ENCODE data around the gene TUBE1.
"Not testable (repeated sequence)": the region's sequence is repeated elsewhere in the genome, so short reads cannot be mapped to it uniquely, and the experiment has no call there.

Gene TUBE1

GRCh38 chr6:112117554-112117953 lies 30.3 kb upstream of the TUBE1 start:
- TF ChIP-seq, protein P1, sequence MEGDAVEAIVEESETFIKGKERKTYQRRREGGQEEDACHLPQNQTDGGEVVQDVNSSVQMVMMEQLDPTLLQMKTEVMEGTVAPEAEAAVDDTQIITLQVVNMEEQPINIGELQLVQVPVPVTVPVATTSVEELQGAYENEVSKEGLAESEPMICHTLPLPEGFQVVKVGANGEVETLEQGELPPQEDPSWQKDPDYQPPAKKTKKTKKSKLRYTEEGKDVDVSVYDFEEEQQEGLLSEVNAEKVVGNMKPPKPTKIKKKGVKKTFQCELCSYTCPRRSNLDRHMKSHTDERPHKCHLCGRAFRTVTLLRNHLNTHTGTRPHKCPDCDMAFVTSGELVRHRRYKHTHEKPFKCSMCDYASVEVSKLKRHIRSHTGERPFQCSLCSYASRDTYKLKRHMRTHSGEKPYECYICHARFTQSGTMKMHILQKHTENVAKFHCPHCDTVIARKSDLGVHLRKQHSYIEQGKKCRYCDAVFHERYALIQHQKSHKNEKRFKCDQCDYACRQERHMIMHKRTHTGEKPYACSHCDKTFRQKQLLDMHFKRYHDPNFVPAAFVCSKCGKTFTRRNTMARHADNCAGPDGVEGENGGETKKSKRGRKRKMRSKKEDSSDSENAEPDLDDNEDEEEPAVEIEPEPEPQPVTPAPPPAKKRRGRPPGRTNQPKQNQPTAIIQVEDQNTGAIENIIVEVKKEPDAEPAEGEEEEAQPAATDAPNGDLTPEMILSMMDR (IDR thresholded peaks at IDR 0.05; ENCODE audit: control insufficient read depth, extremely low read depth, insufficient read depth), result no peak
- no peak overlapping the region for H3K4me3 ChIP-seq (ENCODE audit: low read depth, low read length)
- no peak for DNase-seq (ENCODE audit: low read depth)

GRCh38 chr6:112116221-112116620 lies 28.9 kb upstream of the TUBE1 start:
- TF ChIP-seq, protein P1 (IDR thresholded peaks at IDR 0.05; ENCODE audit: control insufficient read depth, extremely low read depth, insufficient read depth), result no peak
- no peak for DNase-seq (ENCODE audit: low read depth)
- H3K4me3 ChIP-seq (ENCODE audit: low read depth, low read length), result no peak overlapping the region

DNA sequence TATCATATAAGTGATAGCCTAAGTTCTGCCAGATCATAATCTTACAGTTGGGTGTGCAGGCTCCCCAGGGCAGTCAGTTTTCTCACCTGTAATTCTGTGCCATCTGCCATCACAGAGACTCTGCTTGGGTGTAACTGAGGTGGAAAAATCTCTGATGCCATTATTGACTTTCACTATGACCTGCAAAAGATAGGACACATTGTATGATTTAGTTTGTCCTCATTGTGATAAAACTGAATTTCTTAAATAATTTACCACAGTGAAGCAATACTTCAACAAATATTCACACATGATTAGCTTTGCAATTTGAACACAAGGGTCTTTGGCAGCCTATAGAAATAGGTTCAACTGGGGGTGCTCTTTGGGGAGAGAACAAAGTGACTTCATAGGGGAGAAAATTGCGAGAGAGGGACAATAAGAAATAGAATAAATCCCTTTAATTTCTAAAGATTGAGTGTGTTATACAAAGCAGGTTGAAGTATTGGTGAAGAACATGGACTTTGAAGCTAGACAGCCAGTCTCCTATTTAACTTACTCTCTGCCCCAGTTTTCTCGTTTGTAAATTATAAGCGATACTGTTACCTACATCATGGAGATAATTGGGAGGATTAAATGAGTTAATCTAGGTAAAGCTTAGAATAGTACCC lies 27.4 kb upstream of the TUBE1 start:
- no peak overlapping the region for H3K4me3 ChIP-seq (ENCODE audit: low read depth, low read length)
- no peak for DNase-seq (ENCODE audit: low read depth)
- TF ChIP-seq, protein P1 (IDR thresholded peaks at IDR 0.05; ENCODE audit: control insufficient read depth, extremely low read depth, insufficient read depth), result no peak

- H3K4me3 ChIP-seq (ENCODE audit: low read depth, low read length), result no peak overlapping the region
- TF ChIP-seq, protein P1 (IDR thresholded peaks at IDR 0.05; ENCODE audit: control insufficient read depth, extremely low read depth, insufficient read depth), result no peak
- DNase-seq (ENCODE audit: low read depth), result no peak
Measured at GRCh38 chr6:112113918-112114317, 26.6 kb upstream of the TUBE1 start.

DNA sequence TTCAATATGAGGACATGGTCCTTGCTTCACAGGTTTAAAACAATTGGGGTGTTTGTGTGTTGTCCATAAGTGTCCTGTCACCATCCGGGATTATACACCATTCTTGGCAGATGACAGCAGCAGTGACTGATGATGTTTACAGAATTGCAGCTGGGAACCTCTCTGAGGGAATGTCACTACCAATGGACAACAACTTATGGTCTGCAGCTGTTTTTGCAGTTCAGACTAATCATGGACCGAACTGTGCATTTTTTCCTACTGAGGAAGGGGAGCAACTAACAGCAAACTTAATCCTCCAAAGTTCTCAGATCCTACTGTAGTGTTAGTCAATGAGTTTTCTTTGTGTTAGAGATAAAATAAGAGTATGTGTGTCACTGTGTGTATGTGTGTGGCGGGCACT lies 26.1 kb upstream of the TUBE1 start:
- TF ChIP-seq, protein P1 (IDR thresholded peaks at IDR 0.05; ENCODE audit: control insufficient read depth, extremely low read depth, insufficient read depth), result no peak
- no peak for DNase-seq (ENCODE audit: low read depth)
- H3K4me3 ChIP-seq (ENCODE audit: low read depth, low read length), result no peak overlapping the region

DNA sequence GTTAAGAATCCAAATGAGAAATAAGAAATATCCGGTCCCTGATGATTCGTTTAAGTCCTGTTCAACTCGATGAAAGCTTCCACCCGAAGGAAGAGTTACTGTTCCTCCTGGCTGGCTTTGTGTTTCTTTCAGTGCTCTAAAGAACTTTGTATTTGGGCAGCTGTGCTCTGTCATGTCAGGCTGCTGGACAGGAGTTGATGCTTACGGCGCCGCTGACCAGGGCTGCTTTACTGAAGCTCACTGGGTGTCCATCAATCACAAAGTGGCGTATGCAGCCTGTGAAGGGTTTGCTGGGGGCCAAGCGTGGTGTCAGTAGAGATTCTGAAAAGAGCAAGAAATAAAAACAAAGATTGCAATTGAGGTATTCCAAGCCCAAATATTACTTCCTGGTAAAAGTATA lies 22.0 kb upstream of the TUBE1 start:
- no peak for DNase-seq (ENCODE audit: low read depth)
- TF ChIP-seq, protein P1 (IDR thresholded peaks at IDR 0.05; ENCODE audit: control insufficient read depth, extremely low read depth, insufficient read depth), result no peak
- H3K4me3 ChIP-seq (ENCODE audit: low read depth, low read length), result no peak overlapping the region

GRCh38 chr6:112106562-112106961 lies 19.3 kb upstream of the TUBE1 start:
- no peak overlapping the region for H3K4me3 ChIP-seq (ENCODE audit: low read depth, low read length)
- TF ChIP-seq, protein P1 (IDR thresholded peaks at IDR 0.05; ENCODE audit: control insufficient read depth, extremely low read depth, insufficient read depth), result no peak
- no peak for DNase-seq (ENCODE audit: low read depth)

DNA sequence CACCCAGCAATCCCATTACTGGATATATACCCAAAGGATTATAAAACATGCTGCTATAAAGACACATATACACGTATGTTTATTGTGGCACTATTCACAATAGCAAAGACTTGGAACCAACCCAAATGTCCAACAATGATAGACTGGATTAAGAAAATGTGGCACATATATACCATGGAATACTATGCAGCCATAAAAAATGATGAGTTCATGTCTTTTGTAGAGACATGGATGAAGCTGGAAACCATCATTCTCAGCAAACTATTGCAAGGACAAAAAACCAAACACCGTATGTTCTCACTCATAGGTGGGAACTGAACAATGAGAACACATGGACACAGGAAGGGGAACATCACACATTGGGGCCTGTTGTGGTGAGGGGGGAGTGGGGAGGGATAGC lies 18.7 kb upstream of the TUBE1 start:
- DNase-seq (ENCODE audit: low read depth); H3K4me3 ChIP-seq (ENCODE audit: low read depth, low read length): not testable (repeated sequence)
